ENCODE results near the gene CACNA2D3. TPM values are rescaled to one million over a fixed set of nuclear protein-coding genes. Genes with fewer than 3 reads are reported as not detected.

CACNA2D3 gene
- total RNA-seq, 1 donor from 2014 or later, result not detected

- DNase-seq (ENCODE audit: low spot score), result no peak
- Mint-ChIP-seq H3K4me1 (ENCODE audit: low read depth) (no peaks in the 10 kb centered on the region), H3K27me3 (ENCODE audit: insufficient read depth) (no peaks in the 10 kb centered on the region), H3K27ac (no peak overlapping the region), H3K4me3 (no peak overlapping the region), H3K36me3 (ENCODE audit: low read depth) (no peaks in the 10 kb centered on the region), H3K9me3 (no peaks in the 10 kb centered on the region)
- intact Hi-C loops (cut with micrococcal nuclease), result no loop called here
Measured at GRCh38 chr3:54570008-54570407, 447.7 kb downstream of the CACNA2D3 start.

- intact Hi-C loops (cut with micrococcal nuclease), result no loop called here
- H3K4me3 Mint-ChIP-seq, result no peak overlapping the region
- DNase-seq (ENCODE audit: low spot score), result no peak
- no peaks in the 10 kb centered on the region for H3K9me3 Mint-ChIP-seq
- H3K4me1 Mint-ChIP-seq (ENCODE audit: low read depth), result no peaks in the 10 kb centered on the region
- H3K27ac Mint-ChIP-seq, result no peak overlapping the region
- H3K36me3 Mint-ChIP-seq (ENCODE audit: low read depth), result no peaks in the 10 kb centered on the region
- H3K27me3 Mint-ChIP-seq (ENCODE audit: insufficient read depth), result no peaks in the 10 kb centered on the region
Measured at GRCh38 chr3:54572197-54572895, 450.0 kb downstream of the CACNA2D3 start.

GRCh38 chr3:54573858-54574257 lies 451.5 kb downstream of the CACNA2D3 start:
- no peaks in the 10 kb centered on the region for H3K36me3 Mint-ChIP-seq (ENCODE audit: low read depth)
- no peaks in the 10 kb centered on the region for H3K4me1 Mint-ChIP-seq (ENCODE audit: low read depth)
- no peaks in the 10 kb centered on the region for H3K27me3 Mint-ChIP-seq (ENCODE audit: insufficient read depth)
- DNase-seq (ENCODE audit: low spot score), result no peak
- H3K27ac Mint-ChIP-seq, result no peak overlapping the region
- intact Hi-C loops (cut with micrococcal nuclease), result no loop called here
- no peaks in the 10 kb centered on the region for H3K9me3 Mint-ChIP-seq
- H3K4me3 Mint-ChIP-seq, result no peak overlapping the region

GRCh38 chr3:54574906-54575617 lies 452.7 kb downstream of the CACNA2D3 start:
- no peaks in the 10 kb centered on the region for H3K36me3 Mint-ChIP-seq (ENCODE audit: low read depth)
- no peak overlapping the region for H3K27ac Mint-ChIP-seq
- DNase-seq (ENCODE audit: low spot score), result no peak
- H3K4me1 Mint-ChIP-seq (ENCODE audit: low read depth), result no peaks in the 10 kb centered on the region
- no peaks in the 10 kb centered on the region for H3K9me3 Mint-ChIP-seq
- intact Hi-C loops (cut with micrococcal nuclease), result no loop called here
- H3K27me3 Mint-ChIP-seq (ENCODE audit: insufficient read depth), result no peaks in the 10 kb centered on the region
- no peak overlapping the region for H3K4me3 Mint-ChIP-seq

- Mint-ChIP-seq H3K4me3 (no peak overlapping the region), H3K9me3 (no peaks in the 10 kb centered on the region), H3K36me3 (ENCODE audit: low read depth) (no peaks in the 10 kb centered on the region), H3K4me1 (ENCODE audit: low read depth) (no peaks in the 10 kb centered on the region), H3K27ac (no peak overlapping the region), H3K27me3 (ENCODE audit: insufficient read depth) (no peaks in the 10 kb centered on the region)
- no peak for DNase-seq (ENCODE audit: low spot score)
- intact Hi-C loops (cut with micrococcal nuclease), result no loop called here
Measured at GRCh38 chr3:54575618-54575960, 453.2 kb downstream of the CACNA2D3 start.

- intact Hi-C loops (cut with micrococcal nuclease), result no loop called here
- H3K9me3 Mint-ChIP-seq, result no peaks in the 10 kb centered on the region
Measured at GRCh38 chr3:54577313-54577712, 455.0 kb downstream of the CACNA2D3 start.

GRCh38 chr3:54578417-54578816 lies 456.1 kb downstream of the CACNA2D3 start:
- Mint-ChIP-seq H3K36me3 (ENCODE audit: low read depth) (no peaks in the 10 kb centered on the region), H3K27me3 (ENCODE audit: insufficient read depth) (no peaks in the 10 kb centered on the region), H3K27ac (no peak overlapping the region), H3K9me3 (no peaks in the 10 kb centered on the region), H3K4me3 (no peak overlapping the region), H3K4me1 (ENCODE audit: low read depth) (no peaks in the 10 kb centered on the region)
- DNase-seq (ENCODE audit: low spot score), result no peak
- intact Hi-C loops (cut with micrococcal nuclease), result no loop called here

More at GRCh38 chr3:54577313-54577712, 455.0 kb downstream of the CACNA2D3 start:
- Mint-ChIP-seq H3K27ac (no peak overlapping the region), H3K4me3 (no peak overlapping the region), H3K36me3 (ENCODE audit: low read depth) (no peaks in the 10 kb centered on the region), H3K4me1 (ENCODE audit: low read depth) (no peaks in the 10 kb centered on the region), H3K27me3 (ENCODE audit: insufficient read depth) (no peaks in the 10 kb centered on the region)
- DNase-seq (ENCODE audit: low spot score), result no peak

- peaks cover 9% of the 10 kb centered on the region for H3K9me3 Mint-ChIP-seq
- intact Hi-C loops (cut with micrococcal nuclease), result no loop called here
- H3K27ac Mint-ChIP-seq, result no peak overlapping the region
- H3K4me1 Mint-ChIP-seq (ENCODE audit: low read depth), result no peaks in the 10 kb centered on the region
- DNase-seq (ENCODE audit: low spot score), result no peak
- no peaks in the 10 kb centered on the region for H3K27me3 Mint-ChIP-seq (ENCODE audit: insufficient read depth)
- H3K4me3 Mint-ChIP-seq, result no peak overlapping the region
- H3K36me3 Mint-ChIP-seq (ENCODE audit: low read depth), result no peaks in the 10 kb centered on the region
Measured at GRCh38 chr3:54580453-54580852, 458.1 kb downstream of the CACNA2D3 start.

- peaks cover 9% of the 10 kb centered on the region for H3K9me3 Mint-ChIP-seq
- H3K27ac Mint-ChIP-seq, result no peak overlapping the region
- H3K4me1 Mint-ChIP-seq (ENCODE audit: low read depth), result no peaks in the 10 kb centered on the region
- no peak for DNase-seq (ENCODE audit: low spot score)
- no peaks in the 10 kb centered on the region for H3K36me3 Mint-ChIP-seq (ENCODE audit: low read depth)
- no peak overlapping the region for H3K4me3 Mint-ChIP-seq
- H3K27me3 Mint-ChIP-seq (ENCODE audit: insufficient read depth), result no peaks in the 10 kb centered on the region
- intact Hi-C loops (cut with micrococcal nuclease), result no loop called here
Measured at GRCh38 chr3:54582424-54582823, 460.1 kb downstream of the CACNA2D3 start.

GRCh38 chr3:54591157-54591556 lies 468.8 kb downstream of the CACNA2D3 start:
- no peak overlapping the region for H3K4me3 Mint-ChIP-seq

GRCh38 chr3:54593653-54594052 lies 471.3 kb downstream of the CACNA2D3 start:
- no peak overlapping the region for H3K27ac Mint-ChIP-seq

More at GRCh38 chr3:54591157-54591556, 468.8 kb downstream of the CACNA2D3 start:
- Mint-ChIP-seq H3K9me3 (no peaks in the 10 kb centered on the region), H3K27me3 (ENCODE audit: insufficient read depth) (no peaks in the 10 kb centered on the region), H3K4me1 (ENCODE audit: low read depth) (no peaks in the 10 kb centered on the region), H3K36me3 (ENCODE audit: low read depth) (no peaks in the 10 kb centered on the region), H3K27ac (no peak overlapping the region)
- intact Hi-C loops (cut with micrococcal nuclease), result no loop called here
- no peak for DNase-seq (ENCODE audit: low spot score)

GRCh38 chr3:54596087-54596486 lies 473.7 kb downstream of the CACNA2D3 start:
- no peak overlapping the region for H3K4me3 Mint-ChIP-seq
- H3K27ac Mint-ChIP-seq, result no peak overlapping the region
- peaks cover 4% of the 10 kb centered on the region for H3K9me3 Mint-ChIP-seq
- H3K27me3 Mint-ChIP-seq (ENCODE audit: insufficient read depth), result no peaks in the 10 kb centered on the region
- H3K4me1 Mint-ChIP-seq (ENCODE audit: low read depth), result no peaks in the 10 kb centered on the region
- no peaks in the 10 kb centered on the region for H3K36me3 Mint-ChIP-seq (ENCODE audit: low read depth)
- DNase-seq (ENCODE audit: low spot score), result no peak
- intact Hi-C loops (cut with micrococcal nuclease), result no loop called here

More at GRCh38 chr3:54593653-54594052, 471.3 kb downstream of the CACNA2D3 start:
- DNase-seq (ENCODE audit: low spot score), result no peak
- peaks cover 4% of the 10 kb centered on the region for H3K9me3 Mint-ChIP-seq
- H3K4me3 Mint-ChIP-seq, result no peak overlapping the region
- H3K36me3 Mint-ChIP-seq (ENCODE audit: low read depth), result no peaks in the 10 kb centered on the region
- intact Hi-C loops (cut with micrococcal nuclease), result no loop called here
- H3K4me1 Mint-ChIP-seq (ENCODE audit: low read depth), result no peaks in the 10 kb centered on the region
- no peaks in the 10 kb centered on the region for H3K27me3 Mint-ChIP-seq (ENCODE audit: insufficient read depth)

- intact Hi-C loops (cut with micrococcal nuclease), result no loop called here
- no peaks in the 10 kb centered on the region for H3K4me1 Mint-ChIP-seq (ENCODE audit: low read depth)
- no peaks in the 10 kb centered on the region for H3K27me3 Mint-ChIP-seq (ENCODE audit: insufficient read depth)
- H3K27ac Mint-ChIP-seq, result no peak overlapping the region
- peaks cover 4% of the 10 kb centered on the region for H3K9me3 Mint-ChIP-seq
- no peak for DNase-seq (ENCODE audit: low spot score)
- no peak overlapping the region for H3K4me3 Mint-ChIP-seq
- H3K36me3 Mint-ChIP-seq (ENCODE audit: low read depth), result no peaks in the 10 kb centered on the region
Measured at GRCh38 chr3:54599716-54600115, 477.4 kb downstream of the CACNA2D3 start.
